ENCODE measurements around the gene PTGFRN.

The PTGFRN gene

DNA sequence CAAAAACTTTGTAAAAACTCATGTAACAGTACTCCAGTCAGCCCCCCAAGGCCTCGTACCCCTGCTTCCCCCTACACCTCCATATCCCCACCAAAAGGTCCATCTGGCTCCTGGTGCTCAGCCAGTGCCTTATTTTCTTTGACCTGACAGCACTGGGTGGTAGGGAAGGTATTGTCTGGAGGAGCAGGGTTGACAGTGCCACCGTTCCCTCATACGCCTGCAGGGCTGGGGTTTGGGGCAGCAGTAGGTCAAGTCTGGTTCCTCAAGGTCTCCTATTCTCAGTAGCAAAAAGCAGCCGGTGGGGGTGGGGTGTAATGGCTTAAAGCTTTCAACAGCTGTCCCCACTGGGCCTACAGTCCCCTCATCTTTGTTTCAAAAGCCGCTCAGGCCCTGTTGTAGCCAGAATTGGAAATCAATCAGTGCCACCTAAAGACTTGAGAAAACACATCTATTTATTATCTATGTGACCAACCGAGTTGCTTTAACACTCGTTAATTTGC is 125.1 kb downstream of the PTGFRN start:
- no peak for DNase-seq (ENCODE audit: low read depth)

DNA sequence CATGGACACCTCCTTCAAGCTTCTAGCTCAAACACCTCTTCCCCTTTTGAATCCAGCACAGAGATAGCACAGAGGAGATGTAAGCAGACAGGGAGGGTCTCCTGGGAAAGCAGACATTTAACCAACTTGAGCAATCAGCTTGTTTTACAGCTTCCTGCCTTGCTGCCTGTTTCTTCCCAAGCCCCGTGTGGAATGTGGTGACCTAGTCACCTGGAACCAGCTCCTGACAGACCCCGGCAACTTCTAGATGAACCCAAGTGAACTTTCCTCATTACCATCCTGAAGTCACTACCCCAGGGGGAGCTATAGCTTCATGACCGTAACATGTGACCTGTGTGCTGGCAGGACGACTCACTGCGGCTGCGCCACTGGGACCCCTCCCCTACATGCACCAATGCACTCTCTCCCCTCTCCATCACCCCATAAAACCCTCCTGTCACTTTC is 126.3 kb downstream of the PTGFRN start:
- DNase-seq (ENCODE audit: low read depth) = no peak

DNA sequence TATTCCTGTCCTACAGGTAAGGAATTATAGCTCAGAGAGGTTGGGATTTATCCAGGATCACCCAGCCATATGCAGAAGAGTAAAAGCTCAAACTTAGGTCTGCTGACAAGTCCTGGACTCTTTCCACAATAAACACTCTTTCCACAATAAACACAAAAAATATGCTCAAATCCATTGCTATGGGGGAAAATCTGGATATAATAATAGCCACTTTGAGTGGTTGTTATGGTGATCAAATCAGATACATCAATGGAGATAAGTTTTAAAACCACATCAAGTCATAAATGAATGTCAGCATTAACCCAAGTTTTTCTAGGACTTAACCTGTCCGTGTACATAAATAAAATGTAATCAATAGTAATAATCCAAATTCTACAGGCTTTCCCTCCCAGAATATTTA is 128.1 kb downstream of the PTGFRN start:
- peak; percentile 8 for DNase-seq (ENCODE audit: low read depth)

DNA sequence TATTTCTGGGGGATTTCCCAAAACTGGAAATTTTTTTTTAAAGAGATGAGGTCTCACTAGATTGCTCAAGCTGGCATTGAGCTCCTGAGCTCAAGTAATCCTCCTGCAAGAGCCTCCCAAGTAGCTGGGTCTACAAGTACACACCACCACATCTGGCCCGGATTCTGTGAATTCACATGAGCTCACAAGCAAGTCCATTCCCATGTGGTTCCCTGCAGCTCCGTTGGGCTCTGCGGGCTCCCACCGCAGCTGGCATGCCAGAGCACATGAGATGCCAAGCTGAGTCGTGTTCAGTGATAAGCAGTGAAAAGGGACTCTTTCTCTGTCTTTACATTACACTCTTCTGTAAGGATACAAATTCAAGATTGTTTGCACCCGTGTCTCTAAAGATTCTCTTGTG is 128.5 kb downstream of the PTGFRN start:
- DNase-seq (ENCODE audit: low read depth) = no peak
